Measurements from ENCODE around the gene ZNF318.

The ZNF318 gene

GRCh38 chr6:43301081-43301870 lies 68.2 kb downstream of the ZNF318 start:
- no peak for DNase-seq (ENCODE audit: low spot score)

GRCh38 chr6:43299338-43300293 lies 69.8 kb downstream of the ZNF318 start:
- no peak for DNase-seq (ENCODE audit: low spot score)

- no peak for DNase-seq (ENCODE audit: low spot score)
These were observed 70.7 kb downstream of the ZNF318 start for GRCh38 chr6:43298565-43299337.

- DNase-seq (ENCODE audit: low spot score), result no peak
These were observed 71.5 kb downstream of the ZNF318 start, which contains the start of gene SLC22A7 for GRCh38 chr6:43297644-43298564. Gene SLC22A7 (plus strand): TSS chr6:43298260. CDS start chr6:43298359, 99 bp downstream.

GRCh38 chr6:43296780-43297497 lies 72.5 kb downstream of the ZNF318 start:
- no peak for DNase-seq (ENCODE audit: low spot score)

GRCh38 chr6:43295456-43295855 lies 74.0 kb downstream of the ZNF318 start:
- no peak for DNase-seq (ENCODE audit: low spot score)

- DNase-seq (ENCODE audit: low spot score), result no peak
These were observed 74.9 kb downstream of the ZNF318 start for GRCh38 chr6:43294536-43294935.

- DNase-seq (ENCODE audit: low spot score), result no peak
These were observed 75.7 kb downstream of the ZNF318 start for GRCh38 chr6:43293698-43294097.

GRCh38 chr6:43292763-43293318 lies 76.6 kb downstream of the ZNF318 start:
- DNase-seq (ENCODE audit: low spot score), result no peak

- DNase-seq (ENCODE audit: low spot score), result no peak
These were observed 77.1 kb downstream of the ZNF318 start for GRCh38 chr6:43292341-43292740.

- no peak for DNase-seq (ENCODE audit: low spot score)
These were observed 77.7 kb downstream of the ZNF318 start for GRCh38 chr6:43291708-43292107.

GRCh38 chr6:43290905-43291355 lies 78.5 kb downstream of the ZNF318 start:
- DNase-seq (ENCODE audit: low spot score), result no peak

- no peak for DNase-seq (ENCODE audit: low spot score)
These were observed 79.0 kb downstream of the ZNF318 start for GRCh38 chr6:43290339-43290904.

- no peak for DNase-seq (ENCODE audit: low spot score)
These were observed 81.4 kb downstream of the ZNF318 start for GRCh38 chr6:43287717-43288679.

GRCh38 chr6:43286980-43287716 lies 82.3 kb downstream of the ZNF318 start:
- DNase-seq (ENCODE audit: low spot score), result no peak

GRCh38 chr6:43286456-43286979 lies 82.9 kb downstream of the ZNF318 start:
- no peak for DNase-seq (ENCODE audit: low spot score)

Data from activated CD4-positive, alpha-beta T cell treated with anti-CD3 and anti-CD28 coated beads, Interleukin-2, Interleukin-4, amounts not matched to agents 100 ng/mL and 50 ng/mL, durations not matched to agents 16 hours and 8 hours (primary cell).